Retinal pigment epithelial cell (primary cell): ENCODE measurements around the gene SNRNP40.
"Not testable (repeated sequence)": the region's sequence is repeated elsewhere in the genome, so short reads cannot be mapped to it uniquely, and the experiment has no call there.

Experiments used
- DNase-seq: peaks from one replicate; pipeline ENCODE4 v3.0.0-alpha.2; 2010; ENCODE audit warnings: low read depth
- H3K4me3 ChIP-seq: 2 replicates; pipeline ENCODE4 v1.5.1; 2011; ENCODE audit warnings: mild to moderate bottlenecking, low read length, control low read depth, moderate library complexity
- TF ChIP-seq, protein P1 (sequence below): conservative IDR thresholded peaks from 2 replicates; pipeline ENCODE4 v1.5.1; 2011; ENCODE audit warnings: low read depth, low read length, control low read depth, inconsistent platforms

Gene SNRNP40

DNA sequence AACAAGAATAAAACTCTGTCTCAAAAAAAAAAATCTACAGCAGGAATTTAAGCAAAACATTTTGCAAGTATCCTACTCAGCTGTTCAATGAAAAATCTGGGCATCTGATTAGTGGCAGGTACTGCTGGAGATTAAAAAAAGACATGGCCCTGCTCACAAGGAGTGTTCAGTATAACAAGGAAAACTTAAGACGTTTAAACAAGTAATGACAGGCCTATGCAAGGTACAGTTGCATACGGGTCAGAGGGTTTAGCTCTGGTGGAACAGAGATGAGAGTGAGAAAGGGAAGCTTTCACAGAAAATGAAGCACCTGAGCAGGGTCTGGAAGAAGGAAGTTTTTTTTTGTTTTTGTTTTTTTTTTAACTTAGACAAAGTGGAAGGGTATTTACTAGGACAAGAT lies 23.0 kb downstream of the SNRNP40 start:
- H3K4me3 ChIP-seq: no peak overlapping the region
- no peak for DNase-seq
- TF ChIP-seq, protein P1, sequence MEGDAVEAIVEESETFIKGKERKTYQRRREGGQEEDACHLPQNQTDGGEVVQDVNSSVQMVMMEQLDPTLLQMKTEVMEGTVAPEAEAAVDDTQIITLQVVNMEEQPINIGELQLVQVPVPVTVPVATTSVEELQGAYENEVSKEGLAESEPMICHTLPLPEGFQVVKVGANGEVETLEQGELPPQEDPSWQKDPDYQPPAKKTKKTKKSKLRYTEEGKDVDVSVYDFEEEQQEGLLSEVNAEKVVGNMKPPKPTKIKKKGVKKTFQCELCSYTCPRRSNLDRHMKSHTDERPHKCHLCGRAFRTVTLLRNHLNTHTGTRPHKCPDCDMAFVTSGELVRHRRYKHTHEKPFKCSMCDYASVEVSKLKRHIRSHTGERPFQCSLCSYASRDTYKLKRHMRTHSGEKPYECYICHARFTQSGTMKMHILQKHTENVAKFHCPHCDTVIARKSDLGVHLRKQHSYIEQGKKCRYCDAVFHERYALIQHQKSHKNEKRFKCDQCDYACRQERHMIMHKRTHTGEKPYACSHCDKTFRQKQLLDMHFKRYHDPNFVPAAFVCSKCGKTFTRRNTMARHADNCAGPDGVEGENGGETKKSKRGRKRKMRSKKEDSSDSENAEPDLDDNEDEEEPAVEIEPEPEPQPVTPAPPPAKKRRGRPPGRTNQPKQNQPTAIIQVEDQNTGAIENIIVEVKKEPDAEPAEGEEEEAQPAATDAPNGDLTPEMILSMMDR: no peak

DNA sequence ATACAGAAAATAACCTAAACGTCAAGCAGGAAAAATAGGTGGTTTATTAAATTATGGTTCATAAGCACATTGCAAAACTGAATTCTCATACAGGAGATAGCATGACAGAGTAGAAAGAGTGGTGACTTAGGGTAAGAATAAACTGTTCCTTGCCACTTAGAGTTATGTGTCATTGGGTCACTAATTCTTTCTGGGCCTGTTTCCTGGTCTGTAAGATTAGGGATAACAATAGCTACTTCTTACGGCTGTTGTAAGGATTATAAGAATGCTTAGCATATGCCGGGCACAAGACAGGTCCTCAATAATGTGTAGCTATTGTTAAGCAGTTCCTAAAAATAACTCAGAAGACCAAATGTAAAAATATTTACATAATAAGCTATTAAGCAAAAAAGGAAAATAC lies 24.2 kb downstream of the SNRNP40 start:
- DNase-seq: no peak
- TF ChIP-seq, protein P1: no peak
- H3K4me3 ChIP-seq: no peak overlapping the region

DNA sequence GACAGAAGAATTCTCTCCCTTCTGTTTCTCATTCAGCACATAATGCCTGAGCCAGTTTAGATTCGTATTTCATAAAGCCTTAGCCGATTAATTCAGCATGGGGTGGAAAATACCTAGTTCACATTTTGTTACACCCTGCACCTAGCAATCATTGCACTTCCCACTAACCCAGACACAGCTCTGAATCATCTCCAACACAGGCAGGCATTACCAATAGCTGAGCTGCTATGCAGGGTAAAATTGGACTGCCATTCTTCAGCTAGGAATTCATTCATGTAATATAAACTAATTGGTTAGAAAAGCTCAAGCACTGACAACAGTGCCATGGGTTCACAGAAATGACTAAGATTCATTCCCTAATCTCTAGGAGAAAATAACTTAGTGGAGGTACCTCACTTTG lies 30.0 kb downstream of the SNRNP40 start:
- no peak for DNase-seq
- no peak overlapping the region for H3K4me3 ChIP-seq
- TF ChIP-seq, protein P1: no peak

DNA sequence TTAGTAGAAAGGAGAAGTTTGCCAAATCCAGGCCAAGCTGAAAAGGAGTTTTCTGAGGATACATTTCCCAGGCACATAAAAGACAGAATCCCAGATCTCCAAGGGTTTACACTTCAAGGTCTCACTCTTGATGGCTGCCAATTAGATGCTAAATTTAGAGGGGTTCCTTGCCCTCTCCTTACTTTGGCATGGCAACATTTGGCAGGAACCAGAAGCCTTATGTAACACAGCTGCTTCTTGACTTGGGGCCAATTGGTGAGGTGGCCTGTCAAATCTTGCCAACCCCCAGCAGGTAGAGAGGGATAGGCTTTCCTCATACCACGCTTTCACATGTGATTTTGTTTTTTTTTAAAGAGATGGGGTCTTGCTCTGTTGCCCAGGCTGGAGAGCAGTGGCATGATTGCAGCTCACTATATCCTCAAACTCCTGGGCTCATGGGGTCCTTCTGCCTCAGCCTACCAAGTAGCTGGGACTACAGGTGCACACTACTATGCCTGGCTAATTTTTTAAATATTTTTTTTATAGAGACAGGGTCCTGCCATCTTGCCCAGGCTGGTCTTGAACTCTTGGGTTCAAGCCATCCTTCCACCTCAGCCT lies 31.7 kb downstream of the SNRNP40 start:
- H3K4me3 ChIP-seq: no peak overlapping the region
- TF ChIP-seq, protein P1: no peak
- no peak for DNase-seq

DNA sequence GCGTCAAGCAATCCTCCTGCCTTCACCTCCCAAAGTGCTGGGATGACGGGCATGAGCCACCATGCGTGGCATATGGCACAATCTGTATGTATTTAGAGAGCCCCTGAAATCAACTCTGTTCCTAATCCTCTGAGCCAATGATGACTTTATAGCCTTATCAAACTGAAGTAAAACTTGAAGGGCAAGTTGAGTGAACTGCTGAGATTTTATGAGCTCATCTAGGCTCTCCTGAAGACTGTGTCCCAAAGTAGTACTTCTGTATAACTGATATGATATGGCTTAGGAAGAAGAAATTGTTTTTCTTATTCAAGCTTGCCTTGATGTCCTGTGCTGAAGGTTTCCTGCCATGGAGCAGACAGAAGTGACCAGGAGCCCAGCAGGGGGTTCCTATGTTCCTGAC lies 33.2 kb downstream of the SNRNP40 start:
- DNase-seq: no peak
- H3K4me3 ChIP-seq: no peak overlapping the region
- TF ChIP-seq, protein P1: no peak

- not testable (repeated sequence) for H3K4me3 ChIP-seq, DNase-seq
Measured at GRCh38 chr1:31262393-31262792, 34.2 kb downstream of the SNRNP40 start.

DNA sequence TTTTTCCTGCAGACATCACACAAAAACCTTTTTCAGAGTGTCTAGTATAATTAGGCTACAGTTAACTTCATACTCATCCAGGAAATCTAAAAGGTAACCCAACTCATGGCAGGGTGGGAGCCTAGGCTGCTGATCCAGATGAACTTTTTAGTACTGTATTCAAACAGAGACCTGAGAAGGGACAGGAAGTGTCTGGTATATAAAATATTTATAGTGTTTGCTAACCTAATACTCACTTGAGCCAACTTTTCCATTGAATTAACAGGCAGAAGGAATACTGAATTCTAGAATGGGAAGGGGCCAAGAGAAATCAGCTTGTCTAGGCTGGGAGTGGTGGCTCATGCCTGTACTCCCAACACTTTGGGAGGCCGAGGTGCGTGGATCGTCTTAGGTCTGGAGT lies 34.7 kb downstream of the SNRNP40 start:
- TF ChIP-seq, protein P1: no peak

DNA sequence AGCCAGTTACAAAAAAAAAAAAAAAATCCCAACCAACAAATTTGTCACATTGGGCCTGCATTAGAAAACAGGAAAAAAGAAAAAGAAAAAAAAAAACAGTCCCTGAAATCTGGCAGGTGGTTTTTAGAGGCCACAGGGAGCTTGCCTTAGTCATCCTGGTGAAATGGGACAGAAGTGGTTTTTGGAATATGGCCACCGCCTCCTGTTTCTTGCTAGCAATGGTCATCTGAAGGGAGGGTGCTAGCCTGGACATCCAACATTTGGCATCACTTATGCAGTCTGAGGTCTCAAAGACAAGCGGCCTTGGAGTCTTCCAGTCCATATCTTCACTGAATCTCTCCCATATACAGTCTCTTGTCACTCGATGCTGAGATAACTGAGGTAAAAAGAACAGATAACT lies 36.8 kb downstream of the SNRNP40 start:
- DNase-seq: no peak
- no peak overlapping the region for H3K4me3 ChIP-seq
- TF ChIP-seq, protein P1: no peak

More for the DNA sequence above, 34.7 kb downstream of the SNRNP40 start:
- no peak overlapping the region for H3K4me3 ChIP-seq
- no peak for DNase-seq
